HL-60 (cell line): Measurements from ENCODE around the gene CLOCK.

Experiments
- CTCF ChIP-seq: IDR thresholded peaks from one replicate; pipeline ENCODE4 v1.5.1; 2011; ENCODE audit warnings: low read length, control low read depth, inconsistent platforms; ENCODE audit not compliant: insufficient read depth
- POLR2AphosphoS5 ChIP-seq: IDR thresholded peaks from 2 replicates; pipeline ENCODE4 v1.6.1; 2012; ENCODE audit warnings: low read depth

DNA sequence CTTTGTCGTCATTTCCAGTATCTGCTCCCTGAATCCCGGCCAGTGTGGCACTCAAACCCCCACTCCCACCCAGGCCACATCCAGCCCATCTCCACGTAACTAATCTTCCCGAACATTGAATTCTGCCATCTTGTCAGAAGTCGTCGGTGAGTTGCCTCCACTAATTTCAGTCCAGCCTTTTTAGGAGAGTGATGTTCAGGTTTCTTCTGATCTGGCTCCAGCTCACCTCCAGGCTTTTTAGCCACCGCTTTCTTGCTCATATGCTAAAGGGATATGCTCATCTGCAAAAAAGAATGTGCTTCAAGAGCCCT lies 149.6 kb downstream of the CLOCK start:
- TF ChIP-seq CTCF: no peak
- no peak for TF ChIP-seq POLR2AphosphoS5
